MM.1S (cell line): ENCODE measurements around the gene PDE11A.

Source experiments
- CTCF ChIP-seq: fragments of 300-600 bp; sonication (generic); IDR thresholded peaks from 2 replicates; pipeline ENCODE4 v1.5.1; 2016; ENCODE audit warnings: antibody characterized with exemption, low read length, mixed read lengths
- EZH2phosphoT487 ChIP-seq: fragments of 300-600 bp; sonication (generic); IDR thresholded peaks from 2 replicates; pipeline ENCODE4 v1.6.1; 2018; ENCODE audit warnings: antibody characterized with exemption, low read length

DNA sequence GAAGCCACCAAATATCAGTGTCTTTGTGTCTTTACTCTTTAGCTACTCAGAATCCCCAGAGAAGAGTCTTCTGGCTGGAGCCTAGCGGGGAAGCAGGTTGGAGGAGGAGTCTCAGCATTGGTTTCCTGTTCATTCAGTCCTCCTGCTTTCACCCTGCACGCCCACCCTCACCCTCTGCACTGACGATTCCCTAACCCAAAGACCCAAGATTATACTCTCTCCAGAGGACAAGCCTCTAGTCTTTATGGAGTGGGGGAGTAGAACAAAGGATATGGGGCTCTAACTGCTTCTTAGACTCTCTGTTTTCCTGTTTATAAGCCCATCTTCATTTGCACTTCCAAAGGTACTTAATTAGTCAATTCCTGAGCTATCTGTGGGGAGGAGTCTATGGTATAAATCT lies 341.2 kb downstream of the PDE11A start:
- TF ChIP-seq CTCF, result no peak
- TF ChIP-seq EZH2phosphoT487, result no peak
